Measurements from ENCODE around the gene OGFOD3. TPM values are rescaled to one million over a fixed set of nuclear protein-coding genes. Genes with fewer than 3 reads are reported as not detected.
"Not testable (repeated sequence)": the region's sequence is repeated elsewhere in the genome, so short reads cannot be mapped to it uniquely, and the experiment has no call there.

OGFOD3 gene
- total and polyA plus RNA-seq, 2 donors (not counting 1 experiment from before 2014, with no cell fraction given) = 22.6 to 30.5 TPM

- CTCF ChIA-PET = interaction anchor here (0.8 kb wide), 1 partner anchor 134 kb away, joined by 3 read pairs; no protein-coding TSS in a partner anchor
- ATAC-seq (ENCODE audit: low read depth); H3K9ac ChIP-seq (ENCODE audit: low read length); H3K4me3 ChIP-seq (ENCODE audit: control extremely low read depth in 1 of 5, extremely low read depth in 1 of 5, insufficient read depth in 1 of 5, low read depth in 2 of 5, low read length in 4 of 5); H3K4me1 Mint-ChIP-seq; H3K9me3 ChIP-seq (ENCODE audit: control extremely low read depth in 1 of 3, control insufficient read depth in 2 of 3, insufficient read depth in 1 of 3, low read length in 2 of 3); H3K79me2 ChIP-seq (ENCODE audit: control insufficient read depth, insufficient read depth, low read length); POLR2A ChIA-PET; H3K36me3 ChIP-seq (replicated peaks in 1 of 2; ENCODE audit: control extremely low read depth in 1 of 2, control insufficient read depth in 1 of 2, extremely low read depth in 1 of 2, insufficient read depth in 2 of 2, low read length in 1 of 2); H3K4me1 ChIP-seq (ENCODE audit: control insufficient read depth in 2 of 2, insufficient read depth in 2 of 2, low read length in 2 of 2); intact Hi-C loops (cut with micrococcal nuclease); DNase-seq; H2AFZ ChIP-seq (ENCODE audit: insufficient read depth, low read depth, low read length, poor library complexity, severe bottlenecking); H3K4me2 ChIP-seq (replicated peaks; ENCODE audit: low read depth, low read length, poor library complexity, severe bottlenecking); H3K9me3 Mint-ChIP-seq (ENCODE audit: insufficient read depth); H3K4me3 Mint-ChIP-seq; H4K20me1 ChIP-seq (ENCODE audit: control insufficient read depth, insufficient read depth, low read length, poor library complexity, severe bottlenecking); H3K27ac Mint-ChIP-seq; H3K27ac ChIP-seq (ENCODE audit: low read length in 2 of 2): not testable (repeated sequence)
- H3K27me3 ChIP-seq (replicated peaks in 1 of 4; ENCODE audit: control extremely low read depth in 1 of 4, control insufficient read depth in 3 of 4, insufficient read depth in 4 of 4, low read length in 3 of 4) = peaks cover 0 to 23% (median 6%) of the 10 kb centered on the region in 4 experiments
- peaks cover 17% of the 10 kb centered on the region for H3K27me3 Mint-ChIP-seq
- WGBS (ENCODE audit: insufficient coverage) = no CpG with 5 or more reads among the region's 1 CpG
These were observed 58.8 kb downstream of the OGFOD3 start for GRCh38 chr17:82359451-82360074.

DNA sequence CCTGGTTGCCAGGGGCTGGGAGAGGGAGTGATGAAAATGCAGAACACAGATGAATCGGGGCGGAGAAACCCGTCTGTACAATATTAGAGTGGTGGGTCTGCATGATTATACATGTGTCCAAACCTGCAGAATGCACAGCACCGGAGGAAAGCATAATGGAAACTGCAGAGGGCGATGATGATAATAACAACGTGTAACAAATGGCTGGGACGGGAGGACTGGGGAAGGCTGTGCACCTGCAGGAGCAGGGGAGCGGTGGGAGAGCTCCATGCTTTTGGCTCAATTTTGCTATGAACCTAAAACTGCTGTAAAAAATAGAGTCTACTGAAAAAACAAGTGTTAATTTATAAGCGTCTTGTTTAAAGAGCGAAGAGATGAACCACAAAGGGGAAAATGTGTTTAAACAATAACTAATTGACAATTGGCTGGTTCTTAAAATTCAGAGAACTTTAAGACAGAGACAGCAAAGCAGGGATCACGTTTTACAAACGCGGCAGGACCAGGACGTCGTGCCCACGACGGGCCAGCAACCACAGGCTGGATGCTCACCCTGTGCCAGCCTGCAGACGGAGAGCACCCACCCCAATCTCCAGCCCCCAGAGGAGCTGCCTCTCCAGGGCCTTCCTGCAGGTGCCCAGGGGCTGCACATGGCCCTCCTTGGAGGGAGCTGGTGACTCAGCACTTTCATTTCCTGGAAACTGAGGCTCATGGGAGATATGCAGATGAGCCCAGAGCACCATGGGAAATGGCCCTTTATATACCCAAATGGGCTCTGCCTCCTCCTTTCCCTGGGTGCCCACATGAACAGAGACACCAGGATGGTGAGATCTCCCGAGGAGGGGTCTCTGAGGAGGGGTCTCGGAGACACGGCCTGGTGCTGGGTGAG is 59.7 kb downstream of the OGFOD3 start, which contains the start of gene TEX19:
TEX19 (plus strand) TSS at position 783 of the 886 bp plus-strand sequence. CDS start 2,904 bp downstream, outside the sequence.
- Histone ChIP-seq H2AFZ (ENCODE audit: insufficient read depth, low read depth, low read length, poor library complexity, severe bottlenecking) (no peak within 1 kb of the TSS), H3K27ac (ENCODE audit: low read length in 2 of 2) (no peak within 1 kb of the TSS), H3K79me2 (ENCODE audit: control insufficient read depth, insufficient read depth, low read length) (no peaks in the 10 kb centered on the region), H3K36me3 (replicated peaks in 1 of 2; ENCODE audit: control extremely low read depth in 1 of 2, control insufficient read depth in 1 of 2, extremely low read depth in 1 of 2, insufficient read depth in 2 of 2, low read length in 1 of 2) (no peaks in the 10 kb centered on the region), H3K4me1 (ENCODE audit: control insufficient read depth in 2 of 2, insufficient read depth in 2 of 2, low read length in 2 of 2) (peaks cover 0 to 5% of the 10 kb centered on the region in 2 donors), H3K27me3 (replicated peaks in 1 of 4; ENCODE audit: control extremely low read depth in 1 of 4, control insufficient read depth in 3 of 4, insufficient read depth in 4 of 4, low read length in 3 of 4) (peaks cover 0 to 24% (median 6%) of the 10 kb centered on the region in 4 experiments), H3K9me3 (ENCODE audit: control extremely low read depth in 1 of 3, control insufficient read depth in 2 of 3, insufficient read depth in 1 of 3, low read length in 2 of 3) (peaks cover 0 to 6% (median 0%) of the 10 kb centered on the region in 3 donors), H3K9ac (ENCODE audit: low read length) (no peak within 1 kb of the TSS), H4K20me1 (ENCODE audit: control insufficient read depth, insufficient read depth, low read length, poor library complexity, severe bottlenecking) (no peaks in the 10 kb centered on the region), H3K4me2 (replicated peaks; ENCODE audit: low read depth, low read length, poor library complexity, severe bottlenecking) (no peak within 1 kb of the TSS), H3K4me3 (ENCODE audit: control extremely low read depth in 1 of 5, extremely low read depth in 1 of 5, insufficient read depth in 1 of 5, low read depth in 2 of 5, low read length in 4 of 5) (no peak within 1 kb of the TSS)
- DNase-seq (no peak), ATAC-seq (ENCODE audit: low read depth) (peak; percentile 21)
- intact Hi-C loops (cut with micrococcal nuclease) = no loop called here
- Mint-ChIP-seq H3K4me3 (no peak within 1 kb of the TSS), H3K9me3 (ENCODE audit: insufficient read depth) (no peaks in the 10 kb centered on the region), H3K27me3 (peaks cover 17% of the 10 kb centered on the region), H3K4me1 (peaks cover 4% of the 10 kb centered on the region), H3K27ac (no peak within 1 kb of the TSS)
- POLR2A ChIA-PET = no interaction called here
- CTCF ChIA-PET = interaction anchor here (0.8 to 1.8 kb wide), 2 partner anchors 12 to 135 kb away, joined by 3 to 6 read pairs; partner anchors contain the start of gene UTS2R
- WGBS (ENCODE audit: insufficient coverage) = 52% methylated on average over 19 of the region's 21 CpGs
- TF ChIP-seq, protein P1, sequence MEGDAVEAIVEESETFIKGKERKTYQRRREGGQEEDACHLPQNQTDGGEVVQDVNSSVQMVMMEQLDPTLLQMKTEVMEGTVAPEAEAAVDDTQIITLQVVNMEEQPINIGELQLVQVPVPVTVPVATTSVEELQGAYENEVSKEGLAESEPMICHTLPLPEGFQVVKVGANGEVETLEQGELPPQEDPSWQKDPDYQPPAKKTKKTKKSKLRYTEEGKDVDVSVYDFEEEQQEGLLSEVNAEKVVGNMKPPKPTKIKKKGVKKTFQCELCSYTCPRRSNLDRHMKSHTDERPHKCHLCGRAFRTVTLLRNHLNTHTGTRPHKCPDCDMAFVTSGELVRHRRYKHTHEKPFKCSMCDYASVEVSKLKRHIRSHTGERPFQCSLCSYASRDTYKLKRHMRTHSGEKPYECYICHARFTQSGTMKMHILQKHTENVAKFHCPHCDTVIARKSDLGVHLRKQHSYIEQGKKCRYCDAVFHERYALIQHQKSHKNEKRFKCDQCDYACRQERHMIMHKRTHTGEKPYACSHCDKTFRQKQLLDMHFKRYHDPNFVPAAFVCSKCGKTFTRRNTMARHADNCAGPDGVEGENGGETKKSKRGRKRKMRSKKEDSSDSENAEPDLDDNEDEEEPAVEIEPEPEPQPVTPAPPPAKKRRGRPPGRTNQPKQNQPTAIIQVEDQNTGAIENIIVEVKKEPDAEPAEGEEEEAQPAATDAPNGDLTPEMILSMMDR (IDR thresholded peaks at IDR 0.05) = no peak
- TF ChIP-seq EZH2 (IDR thresholded peaks at IDR 0.05; ENCODE audit: borderline replicate concordance, insufficient read depth, low read depth, low read length, poor library complexity, severe bottlenecking) = no peak
